GM12875 (cell line): Measurements from ENCODE around the gene MCF2L.

ENCODE experiments used
- H3K4me3 ChIP-seq: one replicate; pipeline ENCODE4 v1.5.1; 2011; ENCODE audit warnings: low read depth, low read length, control low read depth
- CTCF ChIP-seq: IDR thresholded peaks from 2 replicates; pipeline ENCODE4 v1.5.1; 2011; ENCODE audit warnings: low read depth, mild to moderate bottlenecking, control low read depth, inconsistent platforms, low read length, moderate library complexity, borderline replicate concordance; ENCODE audit not compliant: insufficient read depth

The MCF2L gene

GRCh38 chr13:113023694-113024430 is 54.8 kb downstream of the MCF2L start:
- H3K4me3 ChIP-seq: no peak overlapping the region
- no peak for TF ChIP-seq CTCF

- no peak overlapping the region for H3K4me3 ChIP-seq
- TF ChIP-seq CTCF: no peak
These were observed 55.5 kb downstream of the MCF2L start for GRCh38 chr13:113024466-113024865.

- TF ChIP-seq CTCF: no peak
- no peak overlapping the region for H3K4me3 ChIP-seq
These were observed 57.4 kb downstream of the MCF2L start for GRCh38 chr13:113026391-113026910.

GRCh38 chr13:113027095-113027494 is 58.1 kb downstream of the MCF2L start:
- no peak overlapping the region for H3K4me3 ChIP-seq
- TF ChIP-seq CTCF: no peak

GRCh38 chr13:113027566-113027965 is 58.6 kb downstream of the MCF2L start:
- H3K4me3 ChIP-seq: no peak overlapping the region
- TF ChIP-seq CTCF: no peak

- H3K4me3 ChIP-seq: no peak overlapping the region
- TF ChIP-seq CTCF: no peak
These were observed 59.5 kb downstream of the MCF2L start for GRCh38 chr13:113028336-113029060.
